VCaP (cell line): ENCODE results near the gene ZNF580.
A peak's percentile ranks its signal among the peaks of the same experiment; 100 is the strongest.

Experiments
- H3K27ac ChIP-seq: fragments of 450-650 bp; 2 replicates; pipeline ENCODE4 v1.5.1; 2017
- TF ChIP-seq, protein P1 (sequence below): fragments of 450-650 bp; conservative IDR thresholded peaks from 2 replicates; pipeline ENCODE4 v1.5.1; 2017; ENCODE audit warnings: mild to moderate bottlenecking, moderate library complexity

The ZNF580 gene

DNA sequence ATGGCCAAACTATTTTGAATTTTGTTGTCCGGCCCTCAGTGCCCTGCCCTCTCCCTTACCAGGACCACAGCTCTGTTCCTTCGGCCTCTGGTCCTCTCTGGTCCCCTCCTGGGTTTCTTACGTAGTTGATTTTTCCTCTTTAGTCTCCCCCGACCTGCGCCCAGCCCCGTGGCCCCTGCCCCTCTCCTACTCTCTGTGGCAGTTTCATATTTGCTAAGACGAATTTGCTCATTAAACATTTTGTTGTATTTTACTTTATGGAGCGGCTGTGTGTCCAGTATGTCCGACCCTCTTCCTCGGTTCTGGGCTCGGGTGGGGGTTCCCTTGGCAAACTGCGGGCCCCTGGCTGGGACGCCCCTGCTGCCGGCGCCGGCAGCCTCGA, 33.6 kb downstream of the ZNF580 start:
- TF ChIP-seq, protein P1, sequence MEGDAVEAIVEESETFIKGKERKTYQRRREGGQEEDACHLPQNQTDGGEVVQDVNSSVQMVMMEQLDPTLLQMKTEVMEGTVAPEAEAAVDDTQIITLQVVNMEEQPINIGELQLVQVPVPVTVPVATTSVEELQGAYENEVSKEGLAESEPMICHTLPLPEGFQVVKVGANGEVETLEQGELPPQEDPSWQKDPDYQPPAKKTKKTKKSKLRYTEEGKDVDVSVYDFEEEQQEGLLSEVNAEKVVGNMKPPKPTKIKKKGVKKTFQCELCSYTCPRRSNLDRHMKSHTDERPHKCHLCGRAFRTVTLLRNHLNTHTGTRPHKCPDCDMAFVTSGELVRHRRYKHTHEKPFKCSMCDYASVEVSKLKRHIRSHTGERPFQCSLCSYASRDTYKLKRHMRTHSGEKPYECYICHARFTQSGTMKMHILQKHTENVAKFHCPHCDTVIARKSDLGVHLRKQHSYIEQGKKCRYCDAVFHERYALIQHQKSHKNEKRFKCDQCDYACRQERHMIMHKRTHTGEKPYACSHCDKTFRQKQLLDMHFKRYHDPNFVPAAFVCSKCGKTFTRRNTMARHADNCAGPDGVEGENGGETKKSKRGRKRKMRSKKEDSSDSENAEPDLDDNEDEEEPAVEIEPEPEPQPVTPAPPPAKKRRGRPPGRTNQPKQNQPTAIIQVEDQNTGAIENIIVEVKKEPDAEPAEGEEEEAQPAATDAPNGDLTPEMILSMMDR: no peak
- peak overlapping the region; percentile 95 for H3K27ac ChIP-seq

DNA sequence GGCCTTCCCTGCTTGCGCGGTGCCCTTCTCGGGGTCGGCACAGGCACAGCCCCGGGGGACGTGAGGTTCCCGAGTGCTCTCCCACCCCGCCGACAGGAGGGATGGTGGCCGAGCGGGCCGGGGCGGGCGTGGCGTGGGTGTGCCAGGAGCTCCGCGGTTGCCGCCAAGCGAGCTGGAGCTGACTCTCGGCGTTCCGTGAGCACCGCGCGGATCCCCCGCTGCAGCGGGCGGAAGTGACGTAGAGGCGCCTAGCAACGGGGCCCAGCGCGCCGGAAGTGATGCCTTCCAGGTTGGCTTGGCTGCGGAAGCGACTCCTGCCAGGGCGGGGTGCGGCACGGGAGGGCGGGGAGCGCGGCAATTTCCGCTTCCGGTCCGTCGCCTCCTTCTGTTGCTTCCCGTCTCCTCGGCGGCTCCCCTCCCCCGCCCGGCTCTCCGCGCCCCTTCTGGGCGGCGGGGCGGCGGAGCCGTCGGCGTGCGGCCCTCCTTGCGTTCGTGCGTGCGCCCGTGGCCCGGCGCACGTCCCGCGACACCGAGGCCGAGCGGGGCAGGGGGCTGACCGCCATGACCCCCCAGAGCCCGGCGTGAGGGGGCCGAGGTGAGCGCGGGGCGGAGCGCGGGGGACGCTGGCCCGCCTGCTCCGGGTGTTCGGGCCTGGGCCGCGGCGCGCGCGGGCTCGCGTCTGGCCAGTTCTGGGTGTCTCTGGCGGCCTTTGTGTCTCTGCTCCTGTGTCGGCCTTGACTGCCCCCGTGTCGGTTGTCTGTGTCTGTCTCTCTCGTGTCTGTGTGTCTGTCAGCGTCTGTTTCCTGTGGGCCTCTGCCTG, 34.2 kb downstream of the ZNF580 start, which contains the start of gene EPN1:
EPN1 (plus strand) TSS at position 386 of the 820 bp plus-strand sequence. CDS start 3,402 bp downstream, outside the sequence.
- peak within 1 kb of the TSS; percentile 95 for H3K27ac ChIP-seq
- TF ChIP-seq, protein P1: no peak

DNA sequence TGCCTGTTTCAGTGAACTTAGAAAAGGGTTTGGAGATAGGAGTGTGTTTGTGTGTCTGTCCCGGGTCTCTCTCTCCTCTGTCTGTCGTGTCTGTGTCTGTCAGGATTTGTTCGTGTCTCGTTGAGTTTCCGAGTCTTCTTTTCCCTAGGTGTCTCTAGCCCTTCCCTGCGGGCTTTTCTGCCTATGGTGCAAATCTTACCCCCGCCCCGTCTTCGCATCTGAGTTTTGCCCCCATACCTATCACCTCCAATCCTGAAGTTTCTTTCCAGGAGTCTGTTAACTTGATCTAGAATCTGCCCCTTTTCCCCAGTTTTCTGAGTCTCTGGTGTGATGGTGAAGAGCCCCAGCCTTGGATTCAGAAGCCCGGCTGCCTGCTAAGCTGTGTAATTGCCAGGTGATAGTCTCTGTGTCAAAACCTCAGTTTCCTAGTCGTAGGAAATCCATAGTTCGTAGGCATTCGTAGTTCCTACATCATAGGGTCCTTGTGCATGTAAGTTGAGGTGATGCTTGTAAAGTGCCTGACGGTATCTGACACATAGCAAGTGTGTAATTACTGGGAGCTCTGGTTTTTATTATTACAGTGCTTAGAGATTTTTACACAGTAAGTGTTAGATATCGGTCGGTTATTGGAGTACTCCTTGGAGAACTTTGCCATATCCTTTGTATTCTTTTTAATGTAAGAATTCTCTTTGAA, 35.0 kb downstream of the ZNF580 start:
- TF ChIP-seq, protein P1: no peak
- H3K27ac ChIP-seq: peak overlapping the region; percentile 95

DNA sequence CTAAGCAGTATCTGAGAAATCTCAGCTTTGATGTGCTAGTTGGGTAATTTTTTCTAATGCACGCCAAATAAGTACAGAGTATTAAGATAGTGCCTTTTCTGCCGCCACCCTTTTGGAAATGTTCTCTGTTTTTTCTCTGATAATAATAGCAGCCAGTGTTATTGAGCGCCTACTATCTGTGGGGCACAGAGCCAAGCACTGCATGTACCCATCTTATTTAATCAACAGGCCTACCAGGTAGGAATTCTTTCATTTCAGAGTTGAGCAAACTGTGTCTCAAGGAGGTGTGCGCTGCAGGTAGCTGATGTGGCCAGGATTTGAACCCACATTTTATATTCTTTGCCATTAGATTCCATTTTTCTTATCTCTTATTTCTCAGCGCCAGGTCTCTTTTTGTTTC, 35.6 kb downstream of the ZNF580 start:
- H3K27ac ChIP-seq: peak overlapping the region; percentile 95
- TF ChIP-seq, protein P1: peak; percentile 57

DNA sequence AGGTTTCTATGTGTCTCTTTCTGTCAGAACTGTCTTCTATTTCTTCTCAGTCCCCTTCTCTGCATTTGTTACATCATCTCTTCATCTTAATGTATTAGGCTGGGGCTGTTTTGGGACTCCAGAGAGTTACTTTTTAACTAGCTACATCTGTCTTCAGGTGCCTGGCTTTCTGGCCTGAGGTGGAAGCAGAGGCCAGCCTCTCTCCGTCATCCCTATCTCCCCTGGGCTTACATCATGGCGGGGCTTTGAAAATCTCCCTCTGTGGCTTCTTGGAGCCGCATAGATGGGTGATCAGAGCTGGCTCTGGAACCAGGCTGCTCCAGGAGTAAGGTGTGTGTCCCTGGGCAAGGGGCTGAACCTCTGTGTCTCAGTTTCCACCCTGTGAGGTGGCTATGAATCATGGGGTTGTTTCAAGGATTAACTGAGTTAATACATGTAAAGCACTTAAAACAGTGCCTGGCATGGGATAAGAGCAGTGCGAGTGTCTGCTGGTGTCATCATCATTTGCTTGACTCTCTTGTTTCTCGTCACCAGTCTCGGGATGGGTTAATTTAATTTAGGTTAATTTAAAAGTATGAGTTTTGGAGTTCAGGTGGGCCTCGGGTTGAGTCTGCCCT, 36.2 kb downstream of the ZNF580 start:
- peak overlapping the region; percentile 95 for H3K27ac ChIP-seq
- TF ChIP-seq, protein P1: no peak

DNA sequence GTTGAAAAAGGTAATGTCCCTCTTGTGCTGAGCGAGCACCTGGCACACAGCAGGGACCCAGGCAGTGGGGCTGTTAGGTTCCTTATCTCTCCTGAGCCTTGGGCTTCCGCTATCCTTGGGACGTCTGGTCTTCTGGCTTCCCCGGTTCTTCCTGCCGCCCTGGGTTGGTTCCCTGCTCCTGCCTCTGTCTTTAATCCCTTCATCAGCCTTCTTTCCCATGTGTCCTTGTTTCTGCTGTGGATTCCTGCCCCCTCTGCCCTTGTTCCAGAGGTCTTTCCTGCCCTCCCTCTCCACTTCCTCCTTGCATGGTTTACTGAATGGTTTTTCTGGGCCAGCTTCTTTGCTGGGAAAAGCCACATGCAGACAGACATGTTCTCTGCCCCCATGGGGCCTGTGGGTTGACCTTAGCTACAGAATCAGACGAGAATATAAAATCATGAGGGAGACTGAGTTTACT, 36.8 kb downstream of the ZNF580 start:
- TF ChIP-seq, protein P1: no peak
- H3K27ac ChIP-seq: peak overlapping the region; percentile 95

DNA sequence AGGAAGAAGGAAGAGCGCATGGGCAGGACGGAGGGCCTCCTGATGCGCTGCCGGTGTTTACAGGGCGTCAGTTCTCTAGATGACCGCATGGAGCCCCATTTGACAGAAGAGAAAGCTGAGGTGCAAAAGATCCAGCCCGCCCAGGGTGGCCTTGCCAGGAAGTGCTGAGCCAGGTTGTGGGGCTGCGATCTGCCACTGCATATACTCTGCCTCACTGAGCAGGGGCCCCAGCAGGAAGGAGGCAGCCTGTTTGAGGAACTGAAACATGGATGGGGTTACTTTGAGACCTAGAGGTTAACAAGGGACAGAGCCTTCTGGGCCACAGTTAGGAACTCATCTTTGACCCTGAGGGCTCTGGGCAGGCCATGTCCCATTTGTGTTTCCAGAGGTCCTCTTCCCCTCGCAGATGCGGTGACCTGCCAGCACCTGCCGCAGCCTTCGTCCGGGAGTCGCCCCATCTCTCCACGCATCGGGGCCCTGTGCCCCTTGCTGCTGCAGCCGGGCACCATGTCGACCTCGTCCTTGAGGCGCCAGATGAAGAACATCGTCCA, 37.4 kb downstream of the ZNF580 start:
- TF ChIP-seq, protein P1: no peak
- peak overlapping the region; percentile 95 for H3K27ac ChIP-seq
